Esophagus muscularis mucosa (tissue), 4 donors: ENCODE measurements around the gene DMD. TPM values are rescaled to one million over a fixed set of nuclear protein-coding genes. Genes with fewer than 3 reads are reported as not detected.

Experiments
- DNase-seq: peaks from one replicate; pipeline ENCODE4 v3.0.0-alpha.2; 2017; ENCODE audit errors: extremely low spot score
- H3K27ac ChIP-seq, 4 donors: fragments of 200-600 bp; sonication (generic); replicated peaks in 1 of 4; 1 replicate in 3 of 4; 2 replicates in 1 of 4; pipeline ENCODE4 v1.5.1; 2016 to 2019; ENCODE audit warnings: mild to moderate bottlenecking in 1 of 4
- H3K27me3 ChIP-seq, 4 donors: fragments of 200-600 bp; sonication (generic); one replicate each; pipeline versions ENCODE4 v1.5.1 to v1.6.0; 2016 to 2019
- H3K36me3 ChIP-seq, 4 donors: fragments of 200-600 bp; sonication (generic); one replicate each; pipeline ENCODE4 v1.5.1; 2016 to 2019
- H3K4me1 ChIP-seq, 4 donors: fragments of 200-600 bp; sonication (generic); one replicate each; pipeline ENCODE4 v1.5.1; 2016 to 2019
- H3K4me3 ChIP-seq, 4 donors: fragments of 200-600 bp; sonication (generic); 1 replicate in 2 of 4; 2 replicates in 2 of 4; pipeline ENCODE4 v1.5.1; 2016 to 2019; ENCODE audit warnings: mild to moderate bottlenecking in 4 of 4, moderate library complexity in 1 of 4
- H3K9me3 ChIP-seq, 4 donors: fragments of 200-600 bp; sonication (generic); 1 replicate in 3 of 4; 2 replicates in 1 of 4; pipeline ENCODE4 v1.5.1; 2016 to 2019
- EP300 ChIP-seq: sonication (generic); formaldehyde crosslinking; IDR thresholded peaks from one replicate; pipeline ENCODE4 v1.6.1; 2017; ENCODE audit warnings: antibody characterized with exemption
- POLR2A ChIP-seq: fragments of 450-650 bp; IDR thresholded peaks from one replicate; pipeline ENCODE4 v1.6.1; 2017; ENCODE audit warnings: antibody characterized with exemption, moderate library complexity, mild to moderate bottlenecking, low read depth
- POLR2AphosphoS5 ChIP-seq, 2 donors: sonication (generic); formaldehyde crosslinking; IDR thresholded peaks; one replicate each; pipeline ENCODE4 v1.6.1; 2017; ENCODE audit warnings: antibody characterized with exemption in 2 of 2
- WGBS: methylation state at CpG from one replicate; pipeline ENCODE4 v1.1.5; 2018; 5-methylcytosine and 5-hydroxymethylcytosine counted together
- intact Hi-C: fragments of 100-400 bp; cut with DNase I; formaldehyde crosslinking; loops from one replicate; pipeline ENCODE4 v1.15.1; 2023
- total RNA-seq, 4 donors: library from RNA; depleted of rRNA; stranded (reverse); fragments of >200 nt; gene quantifications; one replicate each; pipeline versions ENCODE4 v1.1.0 to v1.2.1, GENCODE V29; 2016
- TF ChIP-seq, protein P1 (sequence below), 3 experiments: fragments of 200-600 bp in 2 of 3; fragments of 450-650 bp in 1 of 3; sonication (generic) in 2 of 3; IDR thresholded peaks; one replicate each; pipeline ENCODE4 v1.5.1; 2017 to 2019; ENCODE audit warnings: antibody characterized with exemption in 3 of 3, mild to moderate bottlenecking in 2 of 3, moderate library complexity in 1 of 3

Gene DMD
- total RNA-seq, 4 donors from 2014 or later: 127 to 210 (median 188) TPM

DNA sequence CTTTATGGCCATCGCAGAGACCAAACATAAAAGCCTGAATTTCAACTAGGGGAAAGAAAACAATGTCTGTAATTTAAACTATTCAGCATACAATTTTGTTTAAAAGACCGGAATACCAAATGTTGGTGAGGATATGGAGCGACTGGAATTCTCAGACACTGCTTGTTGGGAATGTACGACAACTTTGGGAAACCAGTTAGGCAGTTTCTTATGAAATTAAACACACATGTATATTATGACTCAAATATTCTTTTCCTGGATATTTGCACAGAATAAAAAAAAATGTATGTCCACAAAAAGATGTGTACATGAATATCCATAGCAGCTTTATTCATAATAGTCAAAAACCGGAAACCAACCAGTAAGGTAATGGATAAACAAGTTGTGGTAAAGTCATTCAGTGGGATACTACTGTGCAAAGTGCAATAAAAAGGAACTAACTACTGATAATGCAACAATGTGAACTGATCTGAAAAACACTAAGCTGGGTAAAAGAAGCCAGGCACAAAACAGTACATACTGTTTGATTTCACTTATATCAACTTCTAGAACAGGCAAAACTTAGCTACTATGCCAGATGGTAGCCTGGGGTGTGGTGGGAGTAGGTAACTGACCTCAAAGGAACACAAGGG, 1986.9 kb downstream of the DMD start:
- H3K4me1 ChIP-seq: peaks cover 6 to 30% (median 7%) of the 10 kb centered on the region in 4 donors
- H3K27ac ChIP-seq: no peak overlapping the region
- H3K9me3 ChIP-seq: no peaks in the 10 kb centered on the region
- H3K36me3 ChIP-seq: no peaks in the 10 kb centered on the region
- no peak for DNase-seq
- TF ChIP-seq, protein P1, sequence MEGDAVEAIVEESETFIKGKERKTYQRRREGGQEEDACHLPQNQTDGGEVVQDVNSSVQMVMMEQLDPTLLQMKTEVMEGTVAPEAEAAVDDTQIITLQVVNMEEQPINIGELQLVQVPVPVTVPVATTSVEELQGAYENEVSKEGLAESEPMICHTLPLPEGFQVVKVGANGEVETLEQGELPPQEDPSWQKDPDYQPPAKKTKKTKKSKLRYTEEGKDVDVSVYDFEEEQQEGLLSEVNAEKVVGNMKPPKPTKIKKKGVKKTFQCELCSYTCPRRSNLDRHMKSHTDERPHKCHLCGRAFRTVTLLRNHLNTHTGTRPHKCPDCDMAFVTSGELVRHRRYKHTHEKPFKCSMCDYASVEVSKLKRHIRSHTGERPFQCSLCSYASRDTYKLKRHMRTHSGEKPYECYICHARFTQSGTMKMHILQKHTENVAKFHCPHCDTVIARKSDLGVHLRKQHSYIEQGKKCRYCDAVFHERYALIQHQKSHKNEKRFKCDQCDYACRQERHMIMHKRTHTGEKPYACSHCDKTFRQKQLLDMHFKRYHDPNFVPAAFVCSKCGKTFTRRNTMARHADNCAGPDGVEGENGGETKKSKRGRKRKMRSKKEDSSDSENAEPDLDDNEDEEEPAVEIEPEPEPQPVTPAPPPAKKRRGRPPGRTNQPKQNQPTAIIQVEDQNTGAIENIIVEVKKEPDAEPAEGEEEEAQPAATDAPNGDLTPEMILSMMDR (IDR thresholded peaks at IDR 0.05): no peak
- TF ChIP-seq POLR2AphosphoS5 (IDR thresholded peaks at IDR 0.05) (no peak), POLR2A (no peak), EP300 (no peak)
- intact Hi-C loops: no loop called here
- 83% methylated on average over 5 of the region's 5 CpGs for WGBS
- H3K4me3 ChIP-seq: no peak overlapping the region
- no peaks in the 10 kb centered on the region for H3K27me3 ChIP-seq

DNA sequence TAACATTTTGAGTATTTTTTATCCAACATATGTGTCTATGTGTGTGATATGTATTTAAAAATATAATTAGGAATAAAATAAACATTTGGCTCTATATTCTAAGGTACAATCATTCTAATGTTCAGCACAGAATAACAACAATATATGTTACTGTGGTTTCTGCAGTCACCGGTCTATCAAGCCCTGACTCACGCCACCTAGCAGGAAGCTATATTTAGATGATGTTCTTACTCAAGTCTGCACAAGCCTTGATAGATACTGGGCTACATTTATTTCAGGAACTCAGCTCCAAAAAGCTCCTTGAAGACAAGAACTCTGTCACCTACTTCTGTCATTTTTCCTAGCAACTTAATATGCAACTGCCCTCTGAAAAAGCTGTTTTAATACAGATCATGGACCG, 1987.5 kb downstream of the DMD start:
- TF ChIP-seq POLR2A (no peak), EP300 (no peak), POLR2AphosphoS5 (IDR thresholded peaks at IDR 0.05) (no peak)
- TF ChIP-seq, protein P1 (IDR thresholded peaks at IDR 0.05): no peak
- no peaks in the 10 kb centered on the region for H3K36me3 ChIP-seq
- WGBS: 65% methylated on average over 3 of the region's 3 CpGs
- intact Hi-C loops: no loop called here
- peaks cover 6 to 23% (median 7%) of the 10 kb centered on the region in 4 donors for H3K4me1 ChIP-seq
- H3K4me3 ChIP-seq: no peak overlapping the region
- H3K27me3 ChIP-seq: no peaks in the 10 kb centered on the region
- no peak overlapping the region for H3K27ac ChIP-seq
- no peaks in the 10 kb centered on the region for H3K9me3 ChIP-seq
- no peak for DNase-seq

- Histone ChIP-seq H3K27me3 (no peaks in the 10 kb centered on the region), H3K36me3 (no peaks in the 10 kb centered on the region), H3K4me3 (no peak overlapping the region), H3K27ac (no peak overlapping the region), H3K4me1 (peaks cover 6 to 22% (median 7%) of the 10 kb centered on the region in 4 donors), H3K9me3 (no peaks in the 10 kb centered on the region)
- intact Hi-C loops: no loop called here
- 86% methylated on average over 6 of the region's 6 CpGs for WGBS
- TF ChIP-seq, protein P1 (IDR thresholded peaks at IDR 0.05): no peak
- TF ChIP-seq POLR2AphosphoS5 (IDR thresholded peaks at IDR 0.05): no peak
- TF ChIP-seq POLR2A: no peak
- no peak for TF ChIP-seq EP300
- DNase-seq: no peak
These were observed 1988.4 kb downstream of the DMD start for GRCh38 chrX:31222946-31223345.

DNA sequence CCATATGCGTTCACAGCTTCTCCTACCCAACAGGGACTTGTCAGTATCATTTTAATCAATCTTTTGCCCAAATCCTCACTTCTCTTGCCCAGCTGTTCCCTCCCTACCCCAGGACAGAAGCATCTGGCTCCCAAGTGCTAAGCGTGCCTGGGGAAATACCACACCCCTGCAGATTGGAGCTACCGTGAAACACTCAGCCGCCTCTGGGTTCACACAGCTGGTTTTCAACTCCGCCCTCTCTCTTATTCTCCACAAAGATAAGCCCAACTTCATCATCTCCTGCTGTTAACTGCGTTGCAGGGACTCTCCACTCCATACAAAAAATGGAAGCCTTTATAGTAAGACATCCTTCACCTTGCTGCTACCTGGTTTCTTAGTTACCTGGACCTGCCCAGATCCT, 1992.2 kb downstream of the DMD start:
- no peak for TF ChIP-seq POLR2AphosphoS5 (IDR thresholded peaks at IDR 0.05)
- TF ChIP-seq POLR2A: no peak
- no peak for TF ChIP-seq EP300
- TF ChIP-seq, protein P1 (IDR thresholded peaks at IDR 0.05): no peak
- Histone ChIP-seq H3K4me3 (no peak overlapping the region), H3K27ac (no peak overlapping the region), H3K4me1 (peaks cover 9 to 22% (median 15%) of the 10 kb centered on the region in 4 donors), H3K9me3 (no peaks in the 10 kb centered on the region), H3K36me3 (no peaks in the 10 kb centered on the region), H3K27me3 (no peaks in the 10 kb centered on the region)
- intact Hi-C loops: loop anchor here (5.0 kb wide), 1 partner anchor 438 kb away; no protein-coding TSS in a partner anchor
- WGBS: 56% methylated on average over 6 of the region's 6 CpGs
- DNase-seq: no peak

DNA sequence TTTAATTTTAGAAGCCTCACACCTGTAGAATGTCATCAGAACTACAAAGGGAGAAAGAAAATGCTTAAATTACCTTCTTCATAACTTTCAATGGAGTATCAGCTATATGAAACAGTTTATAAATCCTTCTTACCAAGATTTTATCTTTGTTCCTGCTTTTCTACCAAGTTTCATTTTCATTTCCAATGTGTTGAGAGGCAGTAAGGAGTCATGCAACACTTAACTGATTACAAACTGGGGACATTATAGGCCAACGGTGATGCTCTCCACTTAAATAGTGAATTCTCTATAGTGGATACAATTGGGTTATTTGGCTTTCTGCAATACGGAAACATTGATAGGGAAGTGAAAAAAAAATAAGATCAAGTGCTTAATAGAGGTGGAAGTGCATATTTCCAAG, 1994.3 kb downstream of the DMD start:
- H3K4me3 ChIP-seq: no peak overlapping the region
- intact Hi-C loops: loop anchor here (5.0 kb wide), 1 partner anchor 440 kb away; no protein-coding TSS in a partner anchor
- DNase-seq: no peak
- H3K36me3 ChIP-seq: no peaks in the 10 kb centered on the region
- H3K9me3 ChIP-seq: no peaks in the 10 kb centered on the region
- H3K4me1 ChIP-seq: peaks cover 9 to 24% (median 18%) of the 10 kb centered on the region in 4 donors
- TF ChIP-seq POLR2A (no peak), POLR2AphosphoS5 (IDR thresholded peaks at IDR 0.05) (no peak), EP300 (no peak)
- TF ChIP-seq, protein P1 (IDR thresholded peaks at IDR 0.05): no peak
- no peaks in the 10 kb centered on the region for H3K27me3 ChIP-seq
- H3K27ac ChIP-seq: no peak overlapping the region
- 49% methylated on average over 2 of the region's 2 CpGs for WGBS
